Ovary (tissue), 9 donors: ENCODE data around the gene SPAG16. TPM values are rescaled to one million over a fixed set of nuclear protein-coding genes. Genes with fewer than 3 reads are reported as not detected.

ENCODE experiments used
- DNase-seq, 5 donors: peaks; one replicate each; pipeline ENCODE4 v3.0.0-alpha.2; 2019 to 2020
- H3K27ac ChIP-seq, 2 donors: fragments of 200-600 bp; one replicate each; pipeline versions ENCODE4 v1.5.1 to v1.8.0; 2019 to 2022
- H3K27me3 ChIP-seq: fragments of 200-600 bp; one replicate; pipeline ENCODE4 v1.8.0; 2022
- H3K36me3 ChIP-seq: fragments of 200-600 bp; sonication (generic); one replicate; pipeline ENCODE4 v1.5.1; 2019
- H3K4me1 ChIP-seq: one replicate; pipeline ENCODE4 v1.8.1; 2013; ENCODE audit warnings: mild to moderate bottlenecking, moderate library complexity; ENCODE audit not compliant: insufficient read depth
- H3K4me3 ChIP-seq: fragments of 200-600 bp; sonication (generic); one replicate; pipeline ENCODE4 v1.5.1; 2017
- H3K9me3 ChIP-seq, 2 donors: fragments of 200-600 bp in 1 of 2; sonication (generic) in 1 of 2; one replicate each; pipeline versions ENCODE4 v1.5.1 to v1.8.1; 2013 to 2019; ENCODE audit warnings: mild to moderate bottlenecking in 1 of 2, moderate library complexity in 1 of 2
- EP300 ChIP-seq: sonication (generic); formaldehyde crosslinking; IDR thresholded peaks from one replicate; pipeline ENCODE4 v1.6.1; 2017; ENCODE audit warnings: antibody characterized with exemption
- POLR2A ChIP-seq: fragments of 450-650 bp; IDR thresholded peaks from one replicate; pipeline ENCODE4 v1.6.1; 2017; ENCODE audit warnings: antibody characterized with exemption, mild to moderate bottlenecking, moderate library complexity
- WGBS, 3 donors: extraction: QIAGEN DNeasy Blood & Tissue Kit in 1 of 3; methylation state at CpG; one replicate each; pipeline versions ENCODE4 v1.1.5 to v1.1.7; 2013 to 2017; 5-methylcytosine and 5-hydroxymethylcytosine counted together
- intact Hi-C, 4 donors: fragments of 100-400 bp; cut with DNase I; formaldehyde crosslinking; loops; one replicate each; pipeline versions ENCODE4 v1.11.0 to v1.15.1; 2022 to 2023
- polyA plus RNA-seq, 2 donors: library from polyadenylated mRNA; stranded (reverse); fragments of 200-250 nt in 1 of 2; fragments of 350-450 nt in 1 of 2; fragmentation: Illumina TruSeq in 1 of 2; extraction: RNeasy Lipid Tissue Mini Kit (QIAGEN cat#74804) in 1 of 2; gene quantifications; one replicate each; pipeline ENCODE4 v1.2.3, GENCODE V29; 2013 to 2014
- total RNA-seq, 7 donors: library from RNA; depleted of rRNA in 2 of 7; stranded (reverse); fragments of >200 nt in 2 of 7; fragmentation: NEBNext Ultra II Directional in 3 of 7; extraction: Animal tissue kit (Norgen Biotek cat#: 25700) in 3 of 7; gene quantifications; one replicate each; pipeline versions ENCODE4 v1.1.0 to v1.2.4, GENCODE V29; 2016 to 2023
- TF ChIP-seq, protein P1 (sequence below), 3 donors: fragments of 450-650 bp in 2 of 3; fragments of 200-600 bp in 1 of 3; IDR thresholded peaks; one replicate each; pipeline versions ENCODE4 v1.5.1 to v1.8.0; 2016 to 2022; ENCODE audit warnings: antibody characterized with exemption in 3 of 3, mild to moderate bottlenecking in 1 of 3
- donor health status: DM: no; HTN: no; CAD: no; lungs with moderate emphysema.
- donor health status: DM: no; HTN: no; CAD: no.
- donor health status: Bipolar disorder and iron deficiency.
- donor health status: DM: yes; HTN: yes; CAD: no.
- donor health status: DM: no; HTN: no; CAD: no.
- donor health status: DM: yes; HTN: yes; CAD: no.

The SPAG16 gene
- total and polyA plus RNA-seq, 9 donors: 25.2 to 58.7 (median 28.9) TPM

- 59 to 64% (median 64%) methylated on average over 2 of the region's 2 CpGs for WGBS, 3 donors
- Histone ChIP-seq H3K4me3 (no peak overlapping the region), H3K36me3 (no peaks in the 10 kb centered on the region), H3K4me1 (no peaks in the 10 kb centered on the region), H3K27ac (no peak overlapping the region), H3K9me3 (no peaks in the 10 kb centered on the region), H3K27me3 (no peaks in the 10 kb centered on the region)
- TF ChIP-seq, protein P1, sequence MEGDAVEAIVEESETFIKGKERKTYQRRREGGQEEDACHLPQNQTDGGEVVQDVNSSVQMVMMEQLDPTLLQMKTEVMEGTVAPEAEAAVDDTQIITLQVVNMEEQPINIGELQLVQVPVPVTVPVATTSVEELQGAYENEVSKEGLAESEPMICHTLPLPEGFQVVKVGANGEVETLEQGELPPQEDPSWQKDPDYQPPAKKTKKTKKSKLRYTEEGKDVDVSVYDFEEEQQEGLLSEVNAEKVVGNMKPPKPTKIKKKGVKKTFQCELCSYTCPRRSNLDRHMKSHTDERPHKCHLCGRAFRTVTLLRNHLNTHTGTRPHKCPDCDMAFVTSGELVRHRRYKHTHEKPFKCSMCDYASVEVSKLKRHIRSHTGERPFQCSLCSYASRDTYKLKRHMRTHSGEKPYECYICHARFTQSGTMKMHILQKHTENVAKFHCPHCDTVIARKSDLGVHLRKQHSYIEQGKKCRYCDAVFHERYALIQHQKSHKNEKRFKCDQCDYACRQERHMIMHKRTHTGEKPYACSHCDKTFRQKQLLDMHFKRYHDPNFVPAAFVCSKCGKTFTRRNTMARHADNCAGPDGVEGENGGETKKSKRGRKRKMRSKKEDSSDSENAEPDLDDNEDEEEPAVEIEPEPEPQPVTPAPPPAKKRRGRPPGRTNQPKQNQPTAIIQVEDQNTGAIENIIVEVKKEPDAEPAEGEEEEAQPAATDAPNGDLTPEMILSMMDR (IDR thresholded peaks at IDR 0.05): no peak
- TF ChIP-seq EP300 (no peak), POLR2A (no peak)
- intact Hi-C loops: no loop called here
- DNase-seq: no peak
Observed at GRCh38 chr2:213237787-213238186, 46.5 kb upstream of the SPAG16 start.

DNA sequence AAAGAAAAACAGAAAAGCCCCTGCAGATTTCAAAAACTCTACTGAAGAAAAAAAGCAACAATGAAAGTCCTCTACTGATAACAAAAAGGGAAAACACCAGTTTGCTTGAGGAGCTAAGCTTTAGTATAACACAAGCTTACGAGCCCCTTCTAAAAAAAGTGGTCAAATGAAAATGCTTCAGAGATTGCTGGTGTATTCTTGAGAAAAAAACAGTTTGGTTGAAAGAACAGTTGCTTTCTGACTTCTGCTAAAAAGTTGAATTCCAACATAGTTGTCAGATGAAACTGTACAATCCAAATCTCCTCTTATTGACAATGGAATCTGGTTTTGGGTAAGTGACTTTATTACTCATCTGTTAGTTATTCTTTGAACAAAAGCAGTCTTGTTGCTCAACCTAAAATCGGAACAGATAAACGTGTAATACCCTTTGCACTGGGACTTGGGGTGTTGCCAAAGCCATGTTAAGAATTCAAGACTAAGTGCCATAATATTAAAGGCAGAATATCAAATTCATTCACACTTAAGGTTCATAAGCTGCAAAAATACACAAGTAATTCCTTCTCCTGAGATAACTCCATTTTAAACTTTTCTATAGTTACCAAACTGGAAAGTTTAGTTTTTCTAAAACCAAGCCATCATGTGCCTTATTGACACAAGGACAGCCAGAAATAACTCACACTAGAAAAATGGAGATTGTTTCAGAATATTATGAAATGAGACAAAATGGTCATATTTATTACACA is 45.3 kb upstream of the SPAG16 start:
- peak in 3 of 5 donors; percentile 21 to 43 (median 31) for DNase-seq
- Histone ChIP-seq H3K36me3 (no peaks in the 10 kb centered on the region), H3K27me3 (no peaks in the 10 kb centered on the region), H3K4me1 (no peaks in the 10 kb centered on the region), H3K27ac (no peak overlapping the region), H3K9me3 (no peaks in the 10 kb centered on the region), H3K4me3 (no peak overlapping the region)
- WGBS, 3 donors: 5 to 13% (median 8%) methylated on average over 3 of the region's 3 CpGs
- intact Hi-C loops: no loop called here
- TF ChIP-seq EP300: no peak
- TF ChIP-seq POLR2A: no peak
- TF ChIP-seq, protein P1 (IDR thresholded peaks at IDR 0.05): no peak

DNA sequence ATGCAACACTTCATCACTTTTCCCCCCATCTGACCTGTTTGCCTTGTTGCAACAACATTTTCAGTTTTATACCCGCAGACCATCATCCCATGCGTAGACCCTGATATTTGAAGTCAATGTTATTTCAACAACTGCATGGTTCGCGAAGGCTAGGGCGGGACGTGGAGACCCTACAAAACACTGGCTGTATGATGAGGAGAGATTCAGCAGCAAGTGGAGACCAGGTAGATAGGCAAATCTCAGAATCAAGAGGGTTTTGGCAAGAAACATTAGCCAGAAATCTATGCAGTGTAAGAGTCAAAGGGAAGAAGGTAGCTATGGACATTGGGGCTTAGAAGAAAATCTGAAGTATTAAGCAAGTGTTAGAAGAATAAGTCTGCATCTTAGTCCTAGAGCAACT is 42.4 kb upstream of the SPAG16 start:
- no peaks in the 10 kb centered on the region for H3K27me3 ChIP-seq
- intact Hi-C loops: no loop called here

GRCh38 chr2:213242653-213243052 is 41.6 kb upstream of the SPAG16 start:
- H3K27me3 ChIP-seq: no peaks in the 10 kb centered on the region
- intact Hi-C loops: no loop called here
- no peak for TF ChIP-seq POLR2A
- DNase-seq: no peak
- H3K4me3 ChIP-seq: no peak overlapping the region
- no peaks in the 10 kb centered on the region for H3K9me3 ChIP-seq
- 95 to 96% (median 95%) methylated on average over 1 of the region's 1 CpG for WGBS, 3 donors
- H3K36me3 ChIP-seq: no peaks in the 10 kb centered on the region
- no peak overlapping the region for H3K27ac ChIP-seq
- no peaks in the 10 kb centered on the region for H3K4me1 ChIP-seq

More for the DNA sequence above, 42.4 kb upstream of the SPAG16 start:
- TF ChIP-seq POLR2A: no peak
- TF ChIP-seq, protein P1 (IDR thresholded peaks at IDR 0.05): no peak
- no peak for TF ChIP-seq EP300
- H3K4me1 ChIP-seq: no peaks in the 10 kb centered on the region
- no peak for DNase-seq
- 96 to 98% (median 97%) methylated on average over 6 of the region's 6 CpGs for WGBS, 3 donors
- no peak overlapping the region for H3K4me3 ChIP-seq
- no peaks in the 10 kb centered on the region for H3K9me3 ChIP-seq
- H3K36me3 ChIP-seq: no peaks in the 10 kb centered on the region
- no peak overlapping the region for H3K27ac ChIP-seq
